OCI-LY3 (cell line): ENCODE results near the gene TPSG1.

Experiments
- EZH2phosphoT487 ChIP-seq: fragments of 200-600 bp; shearing (Covaris generic); IDR thresholded peaks from 2 replicates; pipeline ENCODE4 v1.6.1; 2018; ENCODE audit warnings: antibody characterized with exemption, mixed run types, low read depth
- TF ChIP-seq, protein P1 (sequence below): fragments of 200-600, 300-600 bp; sonication (generic); IDR thresholded peaks from 2 replicates; pipeline ENCODE4 v1.5.1; 2014; ENCODE audit warnings: antibody characterized with exemption, low read length, low read depth

DNA sequence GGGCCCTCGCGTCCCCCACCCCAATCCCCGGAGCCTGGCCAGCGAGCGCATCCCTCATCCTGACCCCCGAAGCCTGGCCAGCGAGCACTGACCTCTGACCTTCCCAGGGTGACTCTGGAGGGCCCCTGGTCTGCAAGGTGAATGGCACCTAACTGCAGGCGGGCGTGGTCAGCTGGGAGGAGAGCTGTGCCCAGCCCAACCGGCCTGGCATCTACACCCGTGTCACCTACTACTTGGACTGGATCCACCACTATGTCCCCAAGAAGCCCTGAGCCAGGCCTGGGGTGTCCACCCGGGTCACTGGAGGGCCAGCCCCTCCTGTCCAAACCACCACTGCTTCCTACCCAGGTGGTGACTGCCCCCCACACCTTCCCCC, 33.1 kb upstream of the TPSG1 start:
- TF ChIP-seq, protein P1, sequence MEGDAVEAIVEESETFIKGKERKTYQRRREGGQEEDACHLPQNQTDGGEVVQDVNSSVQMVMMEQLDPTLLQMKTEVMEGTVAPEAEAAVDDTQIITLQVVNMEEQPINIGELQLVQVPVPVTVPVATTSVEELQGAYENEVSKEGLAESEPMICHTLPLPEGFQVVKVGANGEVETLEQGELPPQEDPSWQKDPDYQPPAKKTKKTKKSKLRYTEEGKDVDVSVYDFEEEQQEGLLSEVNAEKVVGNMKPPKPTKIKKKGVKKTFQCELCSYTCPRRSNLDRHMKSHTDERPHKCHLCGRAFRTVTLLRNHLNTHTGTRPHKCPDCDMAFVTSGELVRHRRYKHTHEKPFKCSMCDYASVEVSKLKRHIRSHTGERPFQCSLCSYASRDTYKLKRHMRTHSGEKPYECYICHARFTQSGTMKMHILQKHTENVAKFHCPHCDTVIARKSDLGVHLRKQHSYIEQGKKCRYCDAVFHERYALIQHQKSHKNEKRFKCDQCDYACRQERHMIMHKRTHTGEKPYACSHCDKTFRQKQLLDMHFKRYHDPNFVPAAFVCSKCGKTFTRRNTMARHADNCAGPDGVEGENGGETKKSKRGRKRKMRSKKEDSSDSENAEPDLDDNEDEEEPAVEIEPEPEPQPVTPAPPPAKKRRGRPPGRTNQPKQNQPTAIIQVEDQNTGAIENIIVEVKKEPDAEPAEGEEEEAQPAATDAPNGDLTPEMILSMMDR = no peak
- TF ChIP-seq EZH2phosphoT487 = no peak
